Mucosa of stomach (tissue), 1 donor: ENCODE measurements around the gene MMP24.

Experiments
- H3K27me3 ChIP-seq: one replicate; pipeline ENCODE4 v1.7.0; 2013; ENCODE audit warnings: mild to moderate bottlenecking, low read length; ENCODE audit not compliant: control insufficient read depth, insufficient read depth
- H3K36me3 ChIP-seq: one replicate; pipeline ENCODE4 v1.7.0; 2013; ENCODE audit warnings: low read length; ENCODE audit not compliant: control insufficient read depth, insufficient read depth
- H3K4me1 ChIP-seq: one replicate; pipeline ENCODE4 v1.7.0; 2013; ENCODE audit warnings: mild to moderate bottlenecking, low read length; ENCODE audit not compliant: control insufficient read depth, insufficient read depth
- H3K4me3 ChIP-seq: one replicate; pipeline ENCODE4 v1.7.0; 2013; ENCODE audit warnings: low read length
- H3K9ac ChIP-seq: one replicate; pipeline ENCODE4 v1.7.0; 2013; ENCODE audit warnings: mild to moderate bottlenecking, low read length, moderate library complexity
- H3K9me3 ChIP-seq: one replicate; pipeline ENCODE4 v1.7.0; 2013; ENCODE audit warnings: mild to moderate bottlenecking, low read length, moderate library complexity; ENCODE audit not compliant: control insufficient read depth
- donor health status: Pancreatic carcinoma.

MMP24 gene

GRCh38 chr20:35264755-35265154 is 38.3 kb downstream of the MMP24 start:
- Histone ChIP-seq H3K27me3 (no peaks in the 10 kb centered on the region), H3K4me1 (peaks cover 23% of the 10 kb centered on the region), H3K4me3 (no peak overlapping the region), H3K36me3 (peaks cover 2% of the 10 kb centered on the region), H3K9ac (no peak overlapping the region), H3K9me3 (no peaks in the 10 kb centered on the region)

- peaks cover 23% of the 10 kb centered on the region for H3K4me1 ChIP-seq
- H3K4me3 ChIP-seq = no peak overlapping the region
- H3K9ac ChIP-seq = no peak overlapping the region
- H3K36me3 ChIP-seq = peaks cover 3% of the 10 kb centered on the region
- H3K9me3 ChIP-seq = no peaks in the 10 kb centered on the region
- no peaks in the 10 kb centered on the region for H3K27me3 ChIP-seq
Observed at GRCh38 chr20:35267092-35267491, 40.6 kb downstream of the MMP24 start.

GRCh38 chr20:35269055-35269781 is 42.7 kb downstream of the MMP24 start:
- no peaks in the 10 kb centered on the region for H3K27me3 ChIP-seq
- peaks cover 9% of the 10 kb centered on the region for H3K4me1 ChIP-seq
- H3K36me3 ChIP-seq = peaks cover 3% of the 10 kb centered on the region
- H3K9ac ChIP-seq = no peak overlapping the region
- no peaks in the 10 kb centered on the region for H3K9me3 ChIP-seq
- H3K4me3 ChIP-seq = no peak overlapping the region

- H3K9ac ChIP-seq = no peak overlapping the region
- no peaks in the 10 kb centered on the region for H3K9me3 ChIP-seq
- H3K4me3 ChIP-seq = no peak overlapping the region
- peaks cover 3% of the 10 kb centered on the region for H3K36me3 ChIP-seq
- peaks cover 9% of the 10 kb centered on the region for H3K4me1 ChIP-seq
- no peaks in the 10 kb centered on the region for H3K27me3 ChIP-seq
Observed at GRCh38 chr20:35270021-35270902, 43.8 kb downstream of the MMP24 start.

GRCh38 chr20:35271073-35271882 is 44.8 kb downstream of the MMP24 start:
- Histone ChIP-seq H3K9me3 (no peaks in the 10 kb centered on the region), H3K4me3 (no peak overlapping the region), H3K36me3 (peaks cover 3% of the 10 kb centered on the region), H3K4me1 (peaks cover 10% of the 10 kb centered on the region), H3K9ac (no peak overlapping the region), H3K27me3 (no peaks in the 10 kb centered on the region)

GRCh38 chr20:35271904-35272303 is 45.4 kb downstream of the MMP24 start:
- Histone ChIP-seq H3K4me1 (peaks cover 17% of the 10 kb centered on the region), H3K9me3 (no peaks in the 10 kb centered on the region), H3K9ac (no peak overlapping the region), H3K36me3 (peaks cover 3% of the 10 kb centered on the region), H3K27me3 (no peaks in the 10 kb centered on the region), H3K4me3 (no peak overlapping the region)

- Histone ChIP-seq H3K9me3 (no peaks in the 10 kb centered on the region), H3K4me1 (peaks cover 21% of the 10 kb centered on the region), H3K36me3 (peaks cover 3% of the 10 kb centered on the region), H3K27me3 (no peaks in the 10 kb centered on the region), H3K4me3 (no peak overlapping the region), H3K9ac (no peak overlapping the region)
Observed at GRCh38 chr20:35273449-35274171, 47.1 kb downstream of the MMP24 start.

GRCh38 chr20:35274172-35275092 is 47.9 kb downstream of the MMP24 start:
- H3K27me3 ChIP-seq = no peaks in the 10 kb centered on the region
- H3K9ac ChIP-seq = no peak overlapping the region
- peaks cover 3% of the 10 kb centered on the region for H3K36me3 ChIP-seq

GRCh38 chr20:35275741-35276251 is 49.3 kb downstream of the MMP24 start:
- peaks cover 21% of the 10 kb centered on the region for H3K4me1 ChIP-seq
- H3K9ac ChIP-seq = peak overlapping the region; percentile 94
- H3K27me3 ChIP-seq = no peaks in the 10 kb centered on the region
- no peaks in the 10 kb centered on the region for H3K36me3 ChIP-seq
- H3K4me3 ChIP-seq = no peak overlapping the region
- no peaks in the 10 kb centered on the region for H3K9me3 ChIP-seq

More at GRCh38 chr20:35274172-35275092, 47.9 kb downstream of the MMP24 start:
- Histone ChIP-seq H3K9me3 (no peaks in the 10 kb centered on the region), H3K4me3 (no peak overlapping the region), H3K4me1 (peaks cover 23% of the 10 kb centered on the region)

- H3K36me3 ChIP-seq = no peaks in the 10 kb centered on the region
- H3K9me3 ChIP-seq = no peaks in the 10 kb centered on the region
- peak overlapping the region; percentile 94 for H3K9ac ChIP-seq
- H3K27me3 ChIP-seq = no peaks in the 10 kb centered on the region
- peaks cover 21% of the 10 kb centered on the region for H3K4me1 ChIP-seq
- no peak overlapping the region for H3K4me3 ChIP-seq
Observed at GRCh38 chr20:35276408-35276807, 49.9 kb downstream of the MMP24 start.
